Ovary (tissue), 9 donors: ENCODE data around the gene VWA5B2. TPM values are rescaled to one million over a fixed set of nuclear protein-coding genes. Genes with fewer than 3 reads are reported as not detected.

Experiments
- DNase-seq, 5 donors: peaks; one replicate each; pipeline ENCODE4 v3.0.0-alpha.2; 2019 to 2020
- H3K27ac ChIP-seq, 2 donors: fragments of 200-600 bp; one replicate each; pipeline versions ENCODE4 v1.5.1 to v1.8.0; 2019 to 2022
- H3K27me3 ChIP-seq: fragments of 200-600 bp; one replicate; pipeline ENCODE4 v1.8.0; 2022
- H3K36me3 ChIP-seq: fragments of 200-600 bp; sonication (generic); one replicate; pipeline ENCODE4 v1.5.1; 2019
- H3K4me1 ChIP-seq: one replicate; pipeline ENCODE4 v1.8.1; 2013; ENCODE audit warnings: mild to moderate bottlenecking, moderate library complexity; ENCODE audit not compliant: insufficient read depth
- H3K4me3 ChIP-seq: fragments of 200-600 bp; sonication (generic); one replicate; pipeline ENCODE4 v1.5.1; 2017
- H3K9me3 ChIP-seq, 2 donors: fragments of 200-600 bp in 1 of 2; sonication (generic) in 1 of 2; one replicate each; pipeline versions ENCODE4 v1.5.1 to v1.8.1; 2013 to 2019; ENCODE audit warnings: mild to moderate bottlenecking in 1 of 2, moderate library complexity in 1 of 2
- EP300 ChIP-seq: sonication (generic); formaldehyde crosslinking; IDR thresholded peaks from one replicate; pipeline ENCODE4 v1.6.1; 2017; ENCODE audit warnings: antibody characterized with exemption
- POLR2A ChIP-seq: fragments of 450-650 bp; IDR thresholded peaks from one replicate; pipeline ENCODE4 v1.6.1; 2017; ENCODE audit warnings: antibody characterized with exemption, mild to moderate bottlenecking, moderate library complexity
- WGBS, 3 donors: extraction: QIAGEN DNeasy Blood & Tissue Kit in 1 of 3; methylation state at CpG; one replicate each; pipeline versions ENCODE4 v1.1.5 to v1.1.7; 2013 to 2017; 5-methylcytosine and 5-hydroxymethylcytosine counted together
- intact Hi-C, 4 donors: fragments of 100-400 bp; cut with DNase I; formaldehyde crosslinking; loops; one replicate each; pipeline versions ENCODE4 v1.11.0 to v1.15.1; 2022 to 2023
- polyA plus RNA-seq, 2 donors: library from polyadenylated mRNA; stranded (reverse); fragments of 200-250 nt in 1 of 2; fragments of 350-450 nt in 1 of 2; fragmentation: Illumina TruSeq in 1 of 2; extraction: RNeasy Lipid Tissue Mini Kit (QIAGEN cat#74804) in 1 of 2; gene quantifications; one replicate each; pipeline ENCODE4 v1.2.3, GENCODE V29; 2013 to 2014
- total RNA-seq, 7 donors: library from RNA; depleted of rRNA in 2 of 7; stranded (reverse); fragments of >200 nt in 2 of 7; fragmentation: NEBNext Ultra II Directional in 3 of 7; extraction: Animal tissue kit (Norgen Biotek cat#: 25700) in 3 of 7; gene quantifications; one replicate each; pipeline versions ENCODE4 v1.1.0 to v1.2.4, GENCODE V29; 2016 to 2023
- TF ChIP-seq, protein P1 (sequence below), 3 donors: fragments of 450-650 bp in 2 of 3; fragments of 200-600 bp in 1 of 3; IDR thresholded peaks; one replicate each; pipeline versions ENCODE4 v1.5.1 to v1.8.0; 2016 to 2022; ENCODE audit warnings: antibody characterized with exemption in 3 of 3, mild to moderate bottlenecking in 1 of 3
- donor health status: DM: no; HTN: no; CAD: no; lungs with moderate emphysema.
- donor health status: DM: no; HTN: no; CAD: no.
- donor health status: Bipolar disorder and iron deficiency.
- donor health status: DM: yes; HTN: yes; CAD: no.
- donor health status: DM: no; HTN: no; CAD: no.
- donor health status: DM: yes; HTN: yes; CAD: no.

The VWA5B2 gene
- total and polyA plus RNA-seq, 9 donors, result 0.15 to 5.9 (median 0.48) TPM; not detected in 1

DNA sequence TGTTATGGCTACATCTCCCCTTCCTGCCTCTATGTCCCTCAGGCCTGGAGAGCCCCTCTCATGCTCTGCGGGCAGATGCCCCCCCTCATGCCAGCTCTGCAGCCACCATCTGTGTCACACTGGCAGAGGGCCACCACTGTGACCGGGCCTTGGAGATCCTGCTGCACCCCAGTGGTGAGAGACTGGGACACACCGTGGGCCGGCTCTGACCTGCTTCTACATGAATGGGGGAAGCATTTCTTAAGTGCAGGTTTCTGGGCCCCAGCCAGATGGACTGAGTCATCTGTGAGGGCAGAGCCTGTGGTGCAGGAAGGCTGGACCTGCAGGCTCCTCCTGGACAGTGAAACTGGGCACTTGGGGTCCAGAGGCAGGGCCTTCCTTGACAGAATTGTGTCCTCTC, 4.8 kb downstream of the VWA5B2 start:
- peaks cover 6% of the 10 kb centered on the region for H3K4me1 ChIP-seq
- TF ChIP-seq, protein P1, sequence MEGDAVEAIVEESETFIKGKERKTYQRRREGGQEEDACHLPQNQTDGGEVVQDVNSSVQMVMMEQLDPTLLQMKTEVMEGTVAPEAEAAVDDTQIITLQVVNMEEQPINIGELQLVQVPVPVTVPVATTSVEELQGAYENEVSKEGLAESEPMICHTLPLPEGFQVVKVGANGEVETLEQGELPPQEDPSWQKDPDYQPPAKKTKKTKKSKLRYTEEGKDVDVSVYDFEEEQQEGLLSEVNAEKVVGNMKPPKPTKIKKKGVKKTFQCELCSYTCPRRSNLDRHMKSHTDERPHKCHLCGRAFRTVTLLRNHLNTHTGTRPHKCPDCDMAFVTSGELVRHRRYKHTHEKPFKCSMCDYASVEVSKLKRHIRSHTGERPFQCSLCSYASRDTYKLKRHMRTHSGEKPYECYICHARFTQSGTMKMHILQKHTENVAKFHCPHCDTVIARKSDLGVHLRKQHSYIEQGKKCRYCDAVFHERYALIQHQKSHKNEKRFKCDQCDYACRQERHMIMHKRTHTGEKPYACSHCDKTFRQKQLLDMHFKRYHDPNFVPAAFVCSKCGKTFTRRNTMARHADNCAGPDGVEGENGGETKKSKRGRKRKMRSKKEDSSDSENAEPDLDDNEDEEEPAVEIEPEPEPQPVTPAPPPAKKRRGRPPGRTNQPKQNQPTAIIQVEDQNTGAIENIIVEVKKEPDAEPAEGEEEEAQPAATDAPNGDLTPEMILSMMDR (IDR thresholded peaks at IDR 0.05), result no peak
- no peak for TF ChIP-seq EP300
- no peak for TF ChIP-seq POLR2A
- WGBS, 3 donors, result 30 to 36% (median 32%) methylated on average over 4 of the region's 4 CpGs
- H3K9me3 ChIP-seq, result no peaks in the 10 kb centered on the region
- DNase-seq, result peak in 3 of 5 donors; percentile 62 to 69 (median 67)
- no peak overlapping the region for H3K4me3 ChIP-seq
- H3K27me3 ChIP-seq, result no peaks in the 10 kb centered on the region
- H3K36me3 ChIP-seq, result no peaks in the 10 kb centered on the region
- intact Hi-C loops, result no loop called here
- no peak overlapping the region for H3K27ac ChIP-seq

DNA sequence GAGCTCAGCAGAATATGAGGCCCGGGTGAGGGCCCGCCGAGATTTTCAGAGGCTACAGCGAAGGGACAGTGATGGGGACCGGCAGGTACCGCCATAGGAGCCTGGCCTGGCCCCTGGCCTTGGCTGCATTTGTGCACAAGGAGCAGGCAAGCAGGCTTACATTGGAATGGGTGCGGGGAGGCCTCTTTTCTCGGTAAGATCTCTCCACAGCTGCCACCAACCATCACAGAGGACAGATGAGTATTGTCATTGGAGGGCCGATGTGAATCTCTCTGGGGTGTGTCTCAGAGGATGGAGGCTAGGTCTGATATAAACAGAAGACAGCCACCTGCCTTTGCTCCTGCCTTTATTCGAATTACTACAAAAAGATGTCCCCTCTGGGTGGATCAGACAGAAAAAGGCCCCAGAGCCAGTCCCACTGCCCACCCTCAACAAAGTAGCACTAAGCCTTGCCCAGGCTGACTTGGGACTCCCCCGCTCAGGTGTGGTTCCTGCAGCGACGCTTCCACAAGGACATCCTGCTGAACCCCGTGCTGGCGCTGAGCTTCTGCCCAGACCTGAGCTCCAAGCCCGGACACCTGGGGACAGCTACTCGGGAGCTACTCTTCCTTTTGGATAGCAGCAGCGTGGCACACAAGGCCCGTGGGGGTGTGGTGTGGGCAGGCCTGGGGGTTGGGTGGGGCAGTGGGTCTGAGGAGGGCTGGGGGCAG, 5.4 kb downstream of the VWA5B2 start:
- H3K4me1 ChIP-seq, result peaks cover 4% of the 10 kb centered on the region
- intact Hi-C loops, result loop anchor here in 1 of 4 donors (5.0 kb wide), 1 partner anchor 703 kb away; no protein-coding TSS in a partner anchor
- H3K4me3 ChIP-seq, result no peak overlapping the region
- no peaks in the 10 kb centered on the region for H3K9me3 ChIP-seq
- H3K27ac ChIP-seq, result no peak overlapping the region
- WGBS, 3 donors, result 78 to 85% (median 79%) methylated on average over 18 to 19 of the region's 19 CpGs
- no peak for DNase-seq
- H3K27me3 ChIP-seq, result no peaks in the 10 kb centered on the region
- TF ChIP-seq POLR2A (no peak), EP300 (no peak)
- TF ChIP-seq, protein P1 (IDR thresholded peaks at IDR 0.05), result no peak
- no peaks in the 10 kb centered on the region for H3K36me3 ChIP-seq

DNA sequence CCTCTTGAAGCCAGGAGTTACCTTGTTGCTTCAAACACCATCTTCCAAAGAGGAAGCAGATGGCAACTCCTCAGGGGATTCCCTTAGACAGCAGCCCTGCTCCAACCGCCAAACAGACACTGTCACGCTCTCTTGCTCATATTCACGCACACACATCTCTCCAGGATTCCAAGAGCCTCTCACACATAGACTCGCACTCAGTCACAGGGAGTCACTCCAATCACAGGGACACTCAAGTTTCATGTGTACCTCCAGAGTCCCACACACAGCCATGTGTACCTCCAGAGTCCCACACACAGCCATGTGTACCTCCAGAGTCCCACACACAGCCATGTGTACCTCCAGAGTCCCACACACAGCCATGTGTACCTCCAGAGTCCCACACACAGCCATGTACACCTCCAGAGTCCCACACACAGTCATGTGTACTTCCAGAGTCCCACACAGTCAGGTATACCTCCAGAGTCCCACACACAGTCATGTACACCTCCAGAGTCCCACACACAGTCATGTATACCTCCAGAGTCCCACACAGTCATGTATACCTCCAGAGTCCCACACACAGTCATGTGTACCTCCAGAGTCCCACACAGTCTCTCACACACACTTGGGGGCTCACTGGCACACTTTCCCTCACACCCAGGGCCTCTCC, 6.1 kb downstream of the VWA5B2 start:
- Histone ChIP-seq H3K9me3 (no peaks in the 10 kb centered on the region), H3K4me1 (peaks cover 4% of the 10 kb centered on the region), H3K36me3 (no peaks in the 10 kb centered on the region), H3K27ac (no peak overlapping the region), H3K27me3 (no peaks in the 10 kb centered on the region), H3K4me3 (no peak overlapping the region)
- WGBS, 3 donors, result 73 to 84% (median 80%) methylated on average over 4 of the region's 4 CpGs
- intact Hi-C loops, result loop anchor here in 1 of 4 donors (5.0 kb wide), 1 partner anchor 703 kb away; no protein-coding TSS in a partner anchor
- TF ChIP-seq POLR2A (no peak), EP300 (no peak)
- TF ChIP-seq, protein P1 (IDR thresholded peaks at IDR 0.05), result no peak
- DNase-seq, result no peak

DNA sequence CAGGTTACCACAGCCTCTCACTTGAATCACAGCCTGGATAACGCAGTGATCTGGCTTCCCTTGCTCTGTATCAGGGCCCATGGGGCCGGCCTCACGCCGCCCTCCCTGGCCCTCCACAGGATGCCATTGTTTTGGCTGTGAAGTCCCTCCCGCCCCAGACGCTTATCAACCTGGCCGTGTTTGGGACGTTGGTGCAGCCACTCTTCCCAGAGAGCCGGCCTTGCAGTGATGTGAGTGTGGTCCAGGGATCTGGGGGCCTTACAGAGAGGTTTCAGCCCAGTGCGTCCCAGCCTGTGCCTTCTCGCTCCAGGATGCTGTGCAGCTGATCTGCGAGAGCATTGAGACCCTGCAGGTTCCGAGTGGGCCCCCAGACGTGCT, 6.6 kb downstream of the VWA5B2 start:
- TF ChIP-seq EP300 (no peak), POLR2A (no peak)
- TF ChIP-seq, protein P1 (IDR thresholded peaks at IDR 0.05), result no peak
- no peaks in the 10 kb centered on the region for H3K36me3 ChIP-seq
- 37 to 56% (median 51%) methylated on average over 14 of the region's 14 CpGs for WGBS, 3 donors
- no peaks in the 10 kb centered on the region for H3K9me3 ChIP-seq
- no peaks in the 10 kb centered on the region for H3K27me3 ChIP-seq
- intact Hi-C loops, result loop anchor here in 1 of 4 donors (5.0 kb wide), 1 partner anchor 704 kb away; no protein-coding TSS in a partner anchor
- no peak for DNase-seq
- no peak overlapping the region for H3K4me3 ChIP-seq
- H3K27ac ChIP-seq, result no peak overlapping the region
- no peaks in the 10 kb centered on the region for H3K4me1 ChIP-seq
